SU-DHL-6 (cell line): ENCODE measurements around the gene NOSIP.

Experiments used
- CTCF ChIP-seq: fragments of 200-600 bp; sonication (generic); IDR thresholded peaks from one replicate; pipeline ENCODE4 v1.5.1; 2017; ENCODE audit warnings: antibody characterized with exemption, mild to moderate bottlenecking, low read length, moderate library complexity; ENCODE audit not compliant: insufficient read depth, poor library complexity, severe bottlenecking
- EZH2phosphoT487 ChIP-seq: fragments of 200-600 bp; sonication (generic), shearing (Covaris generic); conservative IDR thresholded peaks from 2 replicates; pipeline ENCODE4 v1.6.1; 2018; ENCODE audit warnings: mild to moderate bottlenecking, antibody characterized with exemption, low read length, moderate library complexity, mixed read lengths

GRCh38 chr19:49583239-49583638 is 2.9 kb upstream of the NOSIP start:
- no peak for TF ChIP-seq CTCF
- no peak for TF ChIP-seq EZH2phosphoT487
